Kidney capillary endothelial cell (primary cell): ENCODE data around the gene SPI1.

Experiments
- DNase-seq: peaks from one replicate; pipeline ENCODE4 v3.0.0-alpha.2; 2018; ENCODE audit warnings: low spot score

Gene SPI1

GRCh38 chr11:47378010-47378835, at the start of gene SPI1:
SPI1 (minus strand) TSS chr11:47378547; CDS start chr11:47378353, 194 bp downstream.
- no peak for DNase-seq

GRCh38 chr11:47426062-47426956, 48.0 kb upstream of the SPI1 start, which contains the start of gene PSMC3:
PSMC3 (minus strand) TSS chr11:47426439; CDS start chr11:47426279, 160 bp downstream.
- DNase-seq, result peak; percentile 94

DNA sequence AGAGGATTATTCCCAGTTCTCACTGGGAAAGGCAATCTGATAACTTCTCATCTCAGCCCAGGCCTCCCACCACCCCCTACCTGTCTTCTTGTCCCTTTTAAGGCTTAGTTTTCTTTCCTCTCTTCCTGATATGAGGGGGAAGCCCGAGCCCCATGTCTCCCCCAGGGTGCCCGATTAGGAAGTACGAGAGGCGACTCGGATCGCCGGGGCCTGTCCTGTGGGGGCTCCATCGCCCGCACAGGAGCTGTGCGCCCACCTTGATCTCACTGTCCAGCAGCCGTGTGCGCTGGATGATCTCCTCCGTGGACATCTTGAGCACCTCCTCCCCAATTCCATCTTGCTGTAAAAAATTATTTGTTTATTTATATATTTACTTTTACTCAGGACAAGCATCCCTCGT, 47.3 kb upstream of the SPI1 start:
- DNase-seq, result no peak

- no peak for DNase-seq
Measured at GRCh38 chr11:47418454-47419259, 40.3 kb upstream of the SPI1 start.

GRCh38 chr11:47417712-47418111, 39.4 kb upstream of the SPI1 start:
- DNase-seq, result no peak

- peak; percentile 42 for DNase-seq
Measured at GRCh38 chr11:47415949-47416472, 37.7 kb upstream of the SPI1 start.

- no peak for DNase-seq
Measured at GRCh38 chr11:47415091-47415854, 36.9 kb upstream of the SPI1 start.

GRCh38 chr11:47414685-47415070, 36.3 kb upstream of the SPI1 start:
- DNase-seq, result no peak

DNA sequence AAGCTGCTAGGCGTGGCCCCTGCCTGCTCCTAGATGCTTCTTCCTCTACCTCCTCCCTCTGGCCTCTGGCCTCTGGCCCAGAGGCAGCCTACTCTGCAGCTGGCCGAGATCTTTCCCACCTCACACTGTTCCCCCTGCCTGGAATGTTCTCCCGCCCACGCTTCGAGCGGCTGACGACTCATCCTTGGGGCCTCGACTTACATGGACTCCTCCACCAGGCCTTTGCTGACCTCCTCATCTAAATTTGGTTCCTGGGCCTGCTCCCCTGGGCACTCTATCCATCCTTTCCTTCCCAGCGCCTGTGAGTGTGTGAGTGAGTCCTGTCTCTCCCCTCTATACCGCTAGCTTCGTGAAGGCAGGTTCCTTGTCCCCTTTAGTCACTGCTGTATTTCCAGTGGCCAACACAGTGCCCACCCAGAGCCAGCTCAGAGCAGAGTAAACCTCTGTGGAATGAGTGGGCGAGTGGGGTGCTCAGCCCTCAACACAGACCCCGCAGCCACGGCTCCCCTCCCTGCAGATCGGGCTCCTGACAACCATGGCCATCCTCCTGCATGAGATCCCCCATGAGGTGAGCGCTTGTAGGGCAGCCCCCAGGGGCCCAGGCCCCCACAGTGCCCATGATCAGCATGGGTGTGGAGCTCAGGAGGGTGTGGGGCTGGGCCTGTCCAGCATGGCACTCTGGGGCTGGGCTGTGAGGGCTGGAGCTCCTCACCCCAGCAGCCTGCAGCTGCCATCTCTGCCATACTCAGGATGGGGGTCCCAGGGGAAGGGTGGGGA, 35.7 kb upstream of the SPI1 start:
- DNase-seq, result no peak

GRCh38 chr11:47413351-47413750, 35.0 kb upstream of the SPI1 start:
- DNase-seq, result no peak

DNA sequence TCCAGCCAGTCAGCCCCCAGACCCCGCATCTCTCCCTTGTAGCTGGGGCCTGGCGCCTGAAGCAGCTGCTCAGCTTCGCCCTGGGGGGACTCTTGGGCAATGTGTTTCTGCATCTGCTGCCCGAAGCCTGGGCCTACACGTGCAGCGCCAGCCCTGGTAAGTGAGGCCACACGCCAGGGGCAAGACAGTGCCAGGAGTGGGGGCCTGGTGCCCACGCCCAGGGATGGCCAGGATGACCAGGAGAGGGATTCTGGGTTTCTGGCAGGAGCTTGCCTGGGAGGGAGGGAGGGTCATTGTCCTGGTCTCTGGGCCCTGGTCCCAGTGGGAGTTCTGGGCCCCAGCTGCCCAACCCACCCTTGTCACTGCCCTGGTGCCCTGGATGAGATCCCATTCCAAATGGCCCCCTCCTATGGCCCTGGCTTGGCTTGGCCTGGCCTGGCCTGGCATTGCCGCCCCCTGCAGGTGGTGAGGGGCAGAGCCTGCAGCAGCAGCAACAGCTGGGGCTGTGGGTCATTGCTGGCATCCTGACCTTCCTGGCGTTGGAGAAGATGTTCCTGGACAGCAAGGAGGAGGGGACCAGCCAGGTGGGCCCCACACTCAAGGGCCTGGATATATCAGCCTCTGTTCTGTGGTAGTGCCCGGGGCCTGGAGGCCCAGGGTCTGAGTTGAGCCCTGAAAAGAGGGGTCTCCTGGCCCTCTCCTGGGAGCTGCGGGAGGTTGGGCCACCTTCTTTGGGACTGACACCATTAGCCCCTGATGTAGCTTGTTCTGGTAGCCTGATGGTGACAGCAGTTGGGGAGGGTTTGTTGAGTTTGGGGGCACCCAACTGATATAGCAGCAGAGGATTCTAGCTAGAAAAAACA, 33.8 kb upstream of the SPI1 start:
- DNase-seq, result peak; percentile 59

DNA sequence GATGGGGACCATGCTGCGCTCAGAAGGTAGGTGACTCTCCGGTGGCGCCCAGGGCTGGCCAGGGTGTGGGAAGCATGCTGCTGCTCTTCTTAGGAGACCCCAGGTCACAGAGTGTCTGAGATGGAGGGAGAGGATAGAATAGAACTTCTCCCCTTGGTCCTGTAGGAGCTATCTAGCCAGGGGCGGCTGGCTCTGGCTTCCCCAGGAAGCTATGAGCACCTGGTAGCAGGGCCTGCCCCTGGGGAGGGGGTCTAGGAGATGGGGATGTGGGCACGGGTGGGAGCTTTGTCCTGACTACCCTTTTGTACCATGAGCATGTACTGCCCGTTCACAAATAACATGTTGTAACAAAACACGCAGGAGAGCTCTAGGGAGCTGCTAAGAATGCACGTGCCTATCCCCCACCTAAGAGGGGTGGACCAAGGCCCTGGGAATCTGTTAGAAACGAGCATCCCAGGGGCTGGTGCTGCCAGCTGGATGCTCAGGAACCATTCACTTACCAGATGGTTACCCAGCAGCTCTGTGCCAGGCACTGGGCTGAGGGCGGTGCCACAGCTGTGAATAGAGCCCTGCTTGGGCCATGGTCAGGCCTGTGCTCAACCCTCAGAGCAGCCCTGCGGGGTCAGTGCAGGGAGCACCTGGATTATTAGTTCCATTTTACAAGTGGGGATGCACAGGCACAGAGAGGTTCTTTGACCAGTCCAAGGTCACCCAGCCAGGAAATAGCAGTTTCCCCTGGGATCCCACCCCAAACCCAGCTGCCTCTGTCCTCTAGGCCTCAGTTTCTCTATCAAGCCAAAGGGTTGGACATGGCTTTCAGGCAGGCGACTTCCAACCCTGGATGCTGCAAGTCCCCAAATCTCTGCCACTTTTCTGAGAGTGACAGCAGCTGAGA, 32.3 kb upstream of the SPI1 start:
- DNase-seq, result no peak

DNA sequence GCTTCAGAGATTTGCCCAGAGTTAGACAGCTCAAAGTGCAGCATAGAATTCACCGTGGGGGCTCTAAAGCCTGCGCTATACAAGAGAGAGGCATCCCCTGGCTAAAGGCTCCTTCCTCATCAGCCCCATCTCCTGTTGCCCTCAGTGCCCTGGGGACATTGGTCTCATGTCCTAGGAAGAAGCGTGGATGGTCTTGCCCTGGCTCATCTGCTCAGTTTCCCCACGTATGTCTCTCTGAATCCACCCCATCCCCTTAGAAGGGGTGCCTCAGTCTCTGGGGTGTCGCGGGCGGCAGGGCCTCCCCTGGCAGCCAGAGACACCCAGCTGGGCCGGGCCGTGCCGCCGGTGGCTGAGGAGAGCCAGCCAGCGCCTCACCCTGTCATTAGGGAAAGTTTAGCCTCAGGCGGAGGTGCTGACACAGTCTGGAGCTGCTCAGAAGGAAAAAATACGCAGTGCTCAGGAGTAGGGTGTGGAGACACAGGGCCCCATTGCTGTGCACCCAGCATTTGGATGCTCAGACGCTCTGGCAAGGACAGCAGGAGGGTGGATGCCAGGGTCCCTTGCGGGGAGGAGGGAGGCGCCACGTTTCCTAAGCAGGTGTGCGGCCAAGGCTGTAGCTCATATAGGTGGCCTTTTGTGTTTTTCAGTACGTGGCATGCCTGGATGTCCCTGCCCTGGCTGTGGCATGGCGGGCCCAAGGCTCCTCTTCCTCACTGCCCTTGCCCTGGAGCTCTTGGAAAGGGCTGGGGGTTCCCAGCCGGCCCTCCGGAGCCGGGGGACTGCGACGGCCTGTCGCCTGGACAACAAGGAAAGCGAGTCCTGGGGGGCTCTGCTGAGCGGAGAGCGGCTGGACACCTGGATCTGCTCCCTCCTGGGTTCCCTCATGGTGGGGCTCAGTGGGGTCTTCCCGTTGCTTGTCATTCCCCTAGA, 31.4 kb upstream of the SPI1 start:
- no peak for DNase-seq

DNA sequence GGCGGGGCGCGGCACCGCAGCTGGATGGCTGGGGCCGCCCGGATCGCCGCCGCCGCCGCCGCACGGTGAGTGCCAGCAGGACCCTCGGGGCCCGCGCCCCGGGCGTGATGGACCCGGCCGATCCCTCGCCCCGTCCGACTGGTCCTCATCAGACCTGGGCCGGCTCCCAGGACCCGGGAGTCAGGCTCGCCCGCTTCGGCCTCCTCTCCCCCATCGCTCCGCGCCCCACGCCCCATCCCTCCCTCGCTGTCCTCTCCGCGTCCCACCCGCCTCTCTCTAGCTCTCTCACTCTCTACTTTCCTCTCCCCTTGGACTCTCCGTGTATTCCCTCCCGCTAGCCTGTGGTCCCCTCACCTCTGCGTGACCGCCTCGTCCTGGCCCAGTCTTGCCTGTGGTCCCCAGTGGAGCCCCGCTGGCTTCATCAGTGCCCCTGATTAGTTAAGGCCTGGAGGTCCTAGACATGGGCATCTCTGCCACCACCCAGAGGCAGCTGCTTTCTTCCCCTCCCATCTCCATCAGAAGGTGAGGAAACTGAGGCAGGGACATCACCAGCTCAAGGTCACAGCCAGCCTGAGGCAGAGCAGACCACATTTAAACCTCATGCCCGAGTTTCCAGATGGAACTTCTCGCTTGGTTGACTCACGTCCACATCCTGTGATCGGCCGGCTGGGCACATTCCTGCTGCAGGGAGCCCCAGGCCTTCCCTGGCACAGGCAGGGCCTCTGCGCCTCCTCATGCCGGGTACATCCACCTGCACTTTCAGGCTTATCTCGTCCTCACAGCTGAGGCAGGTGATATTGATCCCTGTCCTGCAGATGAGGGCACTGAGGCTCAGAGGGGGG, 30.5 kb upstream of the SPI1 start:
- peak; percentile 87 for DNase-seq

DNA sequence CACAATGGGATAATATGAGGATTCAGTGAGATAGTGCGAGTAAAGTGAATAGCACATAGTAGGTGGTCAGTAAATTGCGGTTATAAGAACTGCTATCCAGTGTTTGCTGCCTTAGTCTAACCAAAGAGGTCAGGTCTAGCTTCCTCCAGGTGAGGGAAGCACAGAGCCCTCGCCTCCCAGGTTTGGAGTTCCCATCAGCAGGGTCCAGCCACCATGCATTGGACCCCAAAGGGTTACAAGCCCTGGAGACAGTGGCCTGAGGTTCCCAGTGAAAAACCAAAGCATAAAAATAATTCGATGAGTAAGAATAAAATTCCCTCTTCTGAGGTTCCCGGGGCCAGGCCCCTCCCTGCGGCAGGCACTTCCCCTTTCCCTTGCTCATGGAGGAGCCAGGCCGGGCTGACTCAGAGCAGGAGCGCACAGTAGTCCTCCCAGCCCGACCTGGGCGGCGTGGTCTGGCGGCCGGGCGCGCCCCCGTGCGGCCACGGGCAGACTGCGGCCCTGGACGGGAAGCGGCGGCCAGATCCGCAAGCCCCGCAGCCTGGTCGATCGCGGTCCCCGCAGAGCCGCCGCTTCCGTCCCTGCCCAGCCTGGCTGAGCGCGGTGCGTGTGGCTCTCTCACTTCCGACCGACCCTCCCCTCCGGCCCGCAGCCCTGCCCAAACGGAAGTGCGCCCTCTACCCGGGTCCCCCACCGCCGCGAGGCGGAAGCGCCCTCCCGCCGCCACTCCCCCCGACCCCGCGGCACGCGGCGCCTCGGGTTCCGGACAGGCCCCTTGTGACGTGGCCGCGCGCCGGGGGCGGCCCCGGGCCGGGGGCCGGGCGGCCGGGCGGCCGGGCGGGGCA, 29.6 kb upstream of the SPI1 start, which contains the start of gene SLC39A13:
SLC39A13 (plus strand) TSS at position 845 of the 845 bp plus-strand sequence. CDS start 1,505 bp downstream, outside the sequence.
- peak; percentile 95 for DNase-seq
